CD14-positive monocyte (primary cell): ENCODE data around the gene GARNL3. TPM values are rescaled to one million over a fixed set of nuclear protein-coding genes. Genes with fewer than 3 reads are reported as not detected.

Source experiments
- DNase-seq, 3 donors: peaks; one replicate each; pipeline ENCODE4 v3.0.0-alpha.2; 2011 to 2022
- H2AFZ ChIP-seq: 2 replicates; pipeline ENCODE4 v1.6.0; 2012; ENCODE audit warnings: mild to moderate bottlenecking, low read depth, low read length, inconsistent platforms; ENCODE audit not compliant: insufficient read depth, poor library complexity, severe bottlenecking
- H3K27ac ChIP-seq, 2 donors: 1 replicate in 1 of 2; 2 replicates in 1 of 2; pipeline ENCODE4 v1.5.1; 2012 to 2013; ENCODE audit warnings: low read length in 2 of 2, control low read depth in 1 of 2, inconsistent platforms in 1 of 2, low read depth in 1 of 2, mild to moderate bottlenecking in 1 of 2
- H3K27me3 ChIP-seq, 2 donors: one replicate each; pipeline versions ENCODE4 v1.6.0 to v1.6.1; 2011 to 2013; ENCODE audit warnings: low read length in 2 of 2; ENCODE audit not compliant: control insufficient read depth in 2 of 2, insufficient read depth in 2 of 2
- H3K36me3 ChIP-seq, 2 donors: replicated peaks in 1 of 2; 1 replicate in 1 of 2; 2 replicates in 1 of 2; pipeline versions ENCODE4 v1.5.1 to v1.6.1; 2012 to 2013; ENCODE audit warnings: low read length in 2 of 2, control low read depth in 1 of 2, inconsistent platforms in 1 of 2, mild to moderate bottlenecking in 1 of 2; ENCODE audit not compliant: insufficient read depth in 2 of 2, control insufficient read depth in 1 of 2
- H3K4me1 ChIP-seq, 2 donors: 1 replicate in 1 of 2; 2 replicates in 1 of 2; pipeline versions ENCODE4 v1.5.1 to v1.6.1; 2012 to 2013; ENCODE audit warnings: low read length in 2 of 2, control low read depth in 1 of 2, inconsistent platforms in 1 of 2, mild to moderate bottlenecking in 1 of 2, moderate library complexity in 1 of 2; ENCODE audit not compliant: insufficient read depth in 2 of 2, control insufficient read depth in 1 of 2
- H3K4me2 ChIP-seq: replicated peaks from 2 replicates; pipeline ENCODE3; 2012; ENCODE audit warnings: low read length, moderate library complexity, mild to moderate bottlenecking; ENCODE audit not compliant: poor library complexity, severe bottlenecking; ENCODE audit errors: extremely low read depth
- H3K4me3 ChIP-seq, 3 experiments: fragments of 200-600 bp in 1 of 3; sonication (generic) in 1 of 3; replicated peaks in 1 of 3; 1 replicate in 2 of 3; 2 replicates in 1 of 3; pipeline ENCODE4 v1.5.1; 2011 to 2013; ENCODE audit warnings: low read length in 3 of 3, mild to moderate bottlenecking in 3 of 3, control low read depth in 2 of 3, low read depth in 2 of 3, inconsistent platforms in 1 of 3, moderate library complexity in 1 of 3
- H3K79me2 ChIP-seq: 2 replicates; pipeline ENCODE4 v1.6.0; 2012; ENCODE audit warnings: mild to moderate bottlenecking, control low read depth, inconsistent platforms, low read length, moderate library complexity; ENCODE audit not compliant: insufficient read depth
- H3K9ac ChIP-seq: 2 replicates; pipeline ENCODE4 v1.6.0; 2017; ENCODE audit warnings: low read length, mild to moderate bottlenecking; ENCODE audit not compliant: insufficient read depth, poor library complexity, severe bottlenecking
- H3K9me3 ChIP-seq, 2 donors: replicated peaks in 1 of 2; 1 replicate in 1 of 2; 2 replicates in 1 of 2; pipeline versions ENCODE4 v1.5.1 to v1.6.1; 2012 to 2013; ENCODE audit warnings: low read length in 2 of 2, control low read depth in 1 of 2; ENCODE audit not compliant: control insufficient read depth in 1 of 2, insufficient read depth in 1 of 2
- H4K20me1 ChIP-seq: 2 replicates; pipeline ENCODE4 v1.6.0; 2012; ENCODE audit warnings: mild to moderate bottlenecking, low read length, control low read depth, moderate library complexity; ENCODE audit not compliant: insufficient read depth
- H3K27ac Mint-ChIP-seq, 7 donors: one replicate each; pipeline ENCODE4 v1.8.0; 2020; ENCODE audit warnings: mild to moderate bottlenecking in 7 of 7, mixed read lengths in 7 of 7, moderate library complexity in 6 of 7, inconsistent platforms in 2 of 7
- H3K27me3 Mint-ChIP-seq, 3 donors: one replicate each; pipeline ENCODE4 v1.8.0; 2021 to 2022; ENCODE audit warnings: low read depth in 3 of 3, mild to moderate bottlenecking in 3 of 3, mixed read lengths in 3 of 3, moderate library complexity in 3 of 3, inconsistent platforms in 1 of 3
- H3K36me3 Mint-ChIP-seq, 2 donors: one replicate each; pipeline ENCODE4 v1.8.0; 2020; ENCODE audit warnings: mixed read lengths in 2 of 2, inconsistent platforms in 1 of 2, mild to moderate bottlenecking in 1 of 2
- H3K4me1 Mint-ChIP-seq: one replicate; pipeline ENCODE4 v1.8.0; 2020; ENCODE audit warnings: mild to moderate bottlenecking, mixed read lengths
- H3K4me3 Mint-ChIP-seq, 2 donors: one replicate each; pipeline ENCODE4 v1.8.0; 2020; ENCODE audit warnings: mild to moderate bottlenecking in 2 of 2, mixed read lengths in 2 of 2, moderate library complexity in 1 of 2
- H3K9me3 Mint-ChIP-seq, 7 donors: one replicate each; pipeline ENCODE4 v1.8.0; 2020 to 2022; ENCODE audit warnings: mixed read lengths in 7 of 7, mild to moderate bottlenecking in 6 of 7, moderate library complexity in 6 of 7, inconsistent platforms in 2 of 7
- whole genome bisulfite sequencing: methylation state at CpG from one replicate; pipeline ENCODE4 v1.1.5; 2013; ENCODE audit warnings: missing lambda C conversion rate; ENCODE audit not compliant: insufficient coverage; 5-methylcytosine and 5-hydroxymethylcytosine counted together
- intact Hi-C, 2 donors: fragments of 100-400 bp; cut with micrococcal nuclease; formaldehyde crosslinking; loops; one replicate each; pipeline versions ENCODE4 v1.15.0 to v1.15.1; 2023
- polyA plus RNA-seq, 3 donors: library from polyadenylated mRNA; depleted of rRNA in 1 of 3; unstranded in 2 of 3; stranded (reverse) in 1 of 3; fragments of 300-500 nt in 2 of 3; fragments of >200 nt in 1 of 3; fragmentation: Illumina TruSeq in 2 of 3; gene quantifications; 1 replicate in 2 of 3; 2 replicates in 1 of 3; pipeline ENCODE4 v1.2.3, GENCODE V29; 2012 to 2021
- TF ChIP-seq, protein P1 (sequence below): fragments of 200-600 bp; IDR thresholded peaks from one replicate; pipeline ENCODE4 v1.8.0; 2022; ENCODE audit warnings: antibody characterized with exemption, mild to moderate bottlenecking

Gene GARNL3
- polyA plus RNA-seq, 3 donors: 0.39 to 1.5 (median 0.94) TPM

DNA sequence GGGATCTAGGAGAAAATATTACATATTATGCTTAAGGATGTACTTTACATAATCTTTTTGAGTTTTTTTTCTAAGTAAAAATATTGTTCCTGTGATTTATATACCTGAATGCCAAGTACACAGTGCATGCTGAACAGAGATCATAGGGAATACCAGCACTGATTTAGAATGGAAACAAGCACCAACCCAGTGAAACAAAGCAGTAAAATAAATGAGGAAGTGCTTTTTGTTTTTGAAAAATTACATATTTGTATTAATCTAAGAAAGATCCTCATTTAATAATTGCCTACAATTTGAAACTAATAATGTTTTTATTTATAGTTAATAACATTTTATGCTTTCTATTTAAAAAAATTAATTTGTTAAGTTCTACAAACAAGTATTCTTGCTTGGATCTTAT is 18.0 kb downstream of the GARNL3 start:
- DNase-seq: no peak
- Histone ChIP-seq H4K20me1 (no peaks in the 10 kb centered on the region), H3K9me3 (no peaks in the 10 kb centered on the region), H3K9ac (no peak overlapping the region), H3K4me2 (no peak overlapping the region), H2AFZ (no peak overlapping the region), H3K27ac (no peak overlapping the region), H3K36me3 (no peaks in the 10 kb centered on the region), H3K27me3 (no peaks in the 10 kb centered on the region), H3K79me2 (no peaks in the 10 kb centered on the region), H3K4me1 (peaks cover under 1 to 2% of the 10 kb centered on the region in 2 donors), H3K4me3 (no peak overlapping the region)
- Mint-ChIP-seq H3K36me3 (no peaks in the 10 kb centered on the region), H3K9me3 (no peaks in the 10 kb centered on the region), H3K4me3 (no peak overlapping the region), H3K4me1 (peaks cover 4% of the 10 kb centered on the region), H3K27ac (no peak overlapping the region), H3K27me3 (peaks cover 0 to 1% (median 0%) of the 10 kb centered on the region in 3 donors)
- intact Hi-C loops: no loop called here
- TF ChIP-seq, protein P1, sequence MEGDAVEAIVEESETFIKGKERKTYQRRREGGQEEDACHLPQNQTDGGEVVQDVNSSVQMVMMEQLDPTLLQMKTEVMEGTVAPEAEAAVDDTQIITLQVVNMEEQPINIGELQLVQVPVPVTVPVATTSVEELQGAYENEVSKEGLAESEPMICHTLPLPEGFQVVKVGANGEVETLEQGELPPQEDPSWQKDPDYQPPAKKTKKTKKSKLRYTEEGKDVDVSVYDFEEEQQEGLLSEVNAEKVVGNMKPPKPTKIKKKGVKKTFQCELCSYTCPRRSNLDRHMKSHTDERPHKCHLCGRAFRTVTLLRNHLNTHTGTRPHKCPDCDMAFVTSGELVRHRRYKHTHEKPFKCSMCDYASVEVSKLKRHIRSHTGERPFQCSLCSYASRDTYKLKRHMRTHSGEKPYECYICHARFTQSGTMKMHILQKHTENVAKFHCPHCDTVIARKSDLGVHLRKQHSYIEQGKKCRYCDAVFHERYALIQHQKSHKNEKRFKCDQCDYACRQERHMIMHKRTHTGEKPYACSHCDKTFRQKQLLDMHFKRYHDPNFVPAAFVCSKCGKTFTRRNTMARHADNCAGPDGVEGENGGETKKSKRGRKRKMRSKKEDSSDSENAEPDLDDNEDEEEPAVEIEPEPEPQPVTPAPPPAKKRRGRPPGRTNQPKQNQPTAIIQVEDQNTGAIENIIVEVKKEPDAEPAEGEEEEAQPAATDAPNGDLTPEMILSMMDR: no peak

DNA sequence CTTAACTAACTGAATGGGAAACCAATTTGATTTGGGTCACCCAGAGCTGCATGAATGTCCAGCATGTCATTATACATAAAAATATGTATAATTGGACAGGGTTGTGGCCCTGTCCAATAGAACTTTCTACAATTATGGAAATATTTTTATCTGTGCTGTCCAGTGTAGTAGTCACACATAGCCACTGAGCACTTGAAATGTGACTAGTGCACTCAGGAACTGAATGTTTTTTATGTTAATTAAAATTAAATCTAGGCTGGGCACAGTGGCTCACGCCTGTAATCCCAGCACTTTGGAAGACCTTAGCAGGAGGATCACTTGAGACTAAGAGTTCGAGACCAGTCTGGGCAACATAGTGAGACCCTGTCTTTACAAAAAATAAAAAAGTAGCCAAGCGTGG is 18.6 kb downstream of the GARNL3 start:
- DNase-seq: no peak
- no CpG with 5 or more reads among the region's 3 CpGs for WGBS
- no peaks in the 10 kb centered on the region for H3K36me3 Mint-ChIP-seq
- H3K27ac Mint-ChIP-seq: no peak overlapping the region
- no peaks in the 10 kb centered on the region for H3K9me3 ChIP-seq
- H3K4me3 Mint-ChIP-seq: no peak overlapping the region
- no peaks in the 10 kb centered on the region for H3K27me3 ChIP-seq
- peaks cover 2 to 4% of the 10 kb centered on the region in 2 donors for H3K4me1 ChIP-seq
- H4K20me1 ChIP-seq: no peaks in the 10 kb centered on the region
- no peak overlapping the region for H3K27ac ChIP-seq
- no peak overlapping the region for H3K4me2 ChIP-seq
- H3K79me2 ChIP-seq: no peaks in the 10 kb centered on the region
- H3K9me3 Mint-ChIP-seq: no peaks in the 10 kb centered on the region
- intact Hi-C loops: no loop called here
- no peaks in the 10 kb centered on the region for H3K36me3 ChIP-seq
- TF ChIP-seq, protein P1: no peak
- H3K4me1 Mint-ChIP-seq: peaks cover 6% of the 10 kb centered on the region
- no peak overlapping the region for H2AFZ ChIP-seq
- H3K27me3 Mint-ChIP-seq: peaks cover 0 to 2% (median 1%) of the 10 kb centered on the region in 3 donors
- H3K9ac ChIP-seq: no peak overlapping the region
- no peak overlapping the region for H3K4me3 ChIP-seq
